SJSA1 (cell line): ENCODE results near the gene NPFFR1. TPM values are rescaled to one million over a fixed set of nuclear protein-coding genes. Genes with fewer than 3 reads are reported as not detected.
"Not testable (repeated sequence)": the region's sequence is repeated elsewhere in the genome, so short reads cannot be mapped to it uniquely, and the experiment has no call there.

ENCODE experiments used
- DNase-seq, 2 experiments: peaks; one replicate each; pipeline ENCODE4 v3.0.0-alpha.2; 2015 to 2020; ENCODE audit warnings: low spot score in 2 of 2, low read depth in 1 of 2
- H3K27ac ChIP-seq: fragments of 250-450 bp; sonication (Bioruptor Pico); 2 replicates; pipeline ENCODE4 v1.5.1; 2020; ENCODE audit warnings: mild to moderate bottlenecking, moderate library complexity
- H3K27me3 ChIP-seq: fragments of 250-450 bp; sonication (Bioruptor Pico); replicated peaks from 2 replicates; pipeline ENCODE4 v1.5.1; 2020; ENCODE audit warnings: mild to moderate bottlenecking, moderate library complexity
- H3K36me3 ChIP-seq: fragments of 250-450 bp; sonication (Bioruptor Pico); 2 replicates; pipeline ENCODE4 v1.5.1; 2020; ENCODE audit warnings: mild to moderate bottlenecking
- H3K4me1 ChIP-seq: fragments of 250-450 bp; sonication (Bioruptor Pico); replicated peaks from 2 replicates; pipeline ENCODE4 v1.6.1; 2021; ENCODE audit warnings: mild to moderate bottlenecking
- H3K4me3 ChIP-seq: fragments of 250-450 bp; sonication (Bioruptor Pico); 2 replicates; pipeline ENCODE4 v1.5.1; 2020; ENCODE audit warnings: mild to moderate bottlenecking
- H3K9me3 ChIP-seq: fragments of 250-450 bp; sonication (Bioruptor Pico); replicated peaks from 2 replicates; pipeline ENCODE4 v1.5.1; 2020; ENCODE audit warnings: mild to moderate bottlenecking
- total RNA-seq: library from RNA; depleted of rRNA; stranded (reverse); fragments of >200 nt; shearing (Covaris generic); gene quantifications from 2 replicates; pipeline ENCODE4 v1.2.3, GENCODE V29; 2014

The NPFFR1 gene
- total RNA-seq, 1 experiment from 2014 or later: not detected

- Histone ChIP-seq H3K27ac (peak overlapping the region; percentile 41), H3K27me3 (no peaks in the 10 kb centered on the region), H3K4me1 (peaks cover 11% of the 10 kb centered on the region), H3K4me3 (peak overlapping the region; percentile 74), H3K9me3 (no peaks in the 10 kb centered on the region), H3K36me3 (peaks cover 36% of the 10 kb centered on the region)
- DNase-seq: peak; percentile 58 to 73
Measured at GRCh38 chr10:70232155-70232858, 51.5 kb downstream of the NPFFR1 start.

- Histone ChIP-seq H3K36me3 (peaks cover 45% of the 10 kb centered on the region), H3K27ac (no peak overlapping the region), H3K4me1 (peaks cover 8% of the 10 kb centered on the region), H3K27me3 (no peaks in the 10 kb centered on the region), H3K4me3 (no peak overlapping the region), H3K9me3 (no peaks in the 10 kb centered on the region)
- DNase-seq: no peak
Measured at GRCh38 chr10:70228491-70228890, 55.3 kb downstream of the NPFFR1 start.

GRCh38 chr10:70227548-70228320 is 56.1 kb downstream of the NPFFR1 start:
- Histone ChIP-seq H3K4me3 (no peak overlapping the region), H3K36me3 (peaks cover 41% of the 10 kb centered on the region), H3K4me1 (peaks cover 7% of the 10 kb centered on the region), H3K9me3 (no peaks in the 10 kb centered on the region), H3K27ac (no peak overlapping the region), H3K27me3 (no peaks in the 10 kb centered on the region)
- DNase-seq: no peak

GRCh38 chr10:70223728-70224127 is 60.1 kb downstream of the NPFFR1 start:
- no peak overlapping the region for H3K27ac ChIP-seq
- no peaks in the 10 kb centered on the region for H3K9me3 ChIP-seq
- no peak for DNase-seq
- H3K4me3 ChIP-seq: no peak overlapping the region
- H3K36me3 ChIP-seq: peaks cover 25% of the 10 kb centered on the region
- no peaks in the 10 kb centered on the region for H3K27me3 ChIP-seq
- H3K4me1 ChIP-seq: no peaks in the 10 kb centered on the region

GRCh38 chr10:70222811-70223447 is 60.9 kb downstream of the NPFFR1 start:
- H3K27ac ChIP-seq: not testable (repeated sequence)

GRCh38 chr10:70222340-70222794 is 61.4 kb downstream of the NPFFR1 start:
- no peaks in the 10 kb centered on the region for H3K4me1 ChIP-seq
- DNase-seq: no peak
- peaks cover 27% of the 10 kb centered on the region for H3K36me3 ChIP-seq
- H3K27ac ChIP-seq: no peak overlapping the region
- no peaks in the 10 kb centered on the region for H3K27me3 ChIP-seq
- H3K4me3 ChIP-seq: no peak overlapping the region
- H3K9me3 ChIP-seq: no peaks in the 10 kb centered on the region

More at GRCh38 chr10:70222811-70223447, 60.9 kb downstream of the NPFFR1 start:
- H3K4me1 ChIP-seq, H3K27me3 ChIP-seq, H3K4me3 ChIP-seq, H3K9me3 ChIP-seq, DNase-seq: not testable (repeated sequence)
- peaks cover 25% of the 10 kb centered on the region for H3K36me3 ChIP-seq

- H3K36me3 ChIP-seq: peaks cover 21% of the 10 kb centered on the region
- no peaks in the 10 kb centered on the region for H3K4me1 ChIP-seq
- H3K4me3 ChIP-seq: no peak overlapping the region
- no peaks in the 10 kb centered on the region for H3K9me3 ChIP-seq
- no peaks in the 10 kb centered on the region for H3K27me3 ChIP-seq
- H3K27ac ChIP-seq: no peak overlapping the region
- DNase-seq: no peak
Measured at GRCh38 chr10:70221030-70221429, 62.8 kb downstream of the NPFFR1 start.

GRCh38 chr10:70212879-70213278 is 70.9 kb downstream of the NPFFR1 start:
- no peaks in the 10 kb centered on the region for H3K27me3 ChIP-seq
- H3K27ac ChIP-seq: no peak overlapping the region
- H3K4me3 ChIP-seq: no peak overlapping the region
- no peak for DNase-seq
- no peaks in the 10 kb centered on the region for H3K4me1 ChIP-seq
- no peaks in the 10 kb centered on the region for H3K9me3 ChIP-seq
- peaks cover 69% of the 10 kb centered on the region for H3K36me3 ChIP-seq

- H3K27me3 ChIP-seq: no peaks in the 10 kb centered on the region
- no peak overlapping the region for H3K4me3 ChIP-seq
Measured at GRCh38 chr10:70212277-70212676, 71.5 kb downstream of the NPFFR1 start.

GRCh38 chr10:70206762-70207161 is 77.0 kb downstream of the NPFFR1 start:
- H3K27ac ChIP-seq: no peak overlapping the region
- DNase-seq: no peak
- H3K4me3 ChIP-seq: no peak overlapping the region
- no peaks in the 10 kb centered on the region for H3K27me3 ChIP-seq
- peaks cover 63% of the 10 kb centered on the region for H3K36me3 ChIP-seq
- H3K4me1 ChIP-seq: no peaks in the 10 kb centered on the region
- H3K9me3 ChIP-seq: no peaks in the 10 kb centered on the region

More at GRCh38 chr10:70212277-70212676, 71.5 kb downstream of the NPFFR1 start:
- Histone ChIP-seq H3K36me3 (peaks cover 65% of the 10 kb centered on the region), H3K4me1 (no peaks in the 10 kb centered on the region), H3K9me3 (no peaks in the 10 kb centered on the region), H3K27ac (no peak overlapping the region)
- no peak for DNase-seq

- no peak overlapping the region for H3K27ac ChIP-seq
- peaks cover 68% of the 10 kb centered on the region for H3K36me3 ChIP-seq
- no peaks in the 10 kb centered on the region for H3K9me3 ChIP-seq
- H3K27me3 ChIP-seq: no peaks in the 10 kb centered on the region
- 0 out of 2 replicates have a peak, but pooled peaks cover 3% of the 10 kb centered on the region for H3K4me1 ChIP-seq
- no peak overlapping the region for H3K4me3 ChIP-seq
- no peak for DNase-seq
Measured at GRCh38 chr10:70201105-70201504, 82.7 kb downstream of the NPFFR1 start.

GRCh38 chr10:70198696-70199466 is 84.9 kb downstream of the NPFFR1 start:
- no peak overlapping the region for H3K4me3 ChIP-seq
- peaks cover 48% of the 10 kb centered on the region for H3K36me3 ChIP-seq
- H3K27me3 ChIP-seq: no peaks in the 10 kb centered on the region
- no peak for DNase-seq
- no peak overlapping the region for H3K27ac ChIP-seq
- H3K9me3 ChIP-seq: no peaks in the 10 kb centered on the region
- H3K4me1 ChIP-seq: peaks cover 11% of the 10 kb centered on the region
